Retina (tissue), 1 donor: ENCODE results near the gene TGM6.

ENCODE experiments used
- DNase-seq: peaks from one replicate; pipeline ENCODE4 v3.0.0-alpha.2; 2016

Gene TGM6

GRCh38 chr20:2365091-2365490 lies 15.6 kb upstream of the TGM6 start:
- no peak for DNase-seq

- DNase-seq, result no peak
Measured at GRCh38 chr20:2365666-2366065, 15.0 kb upstream of the TGM6 start.

DNA sequence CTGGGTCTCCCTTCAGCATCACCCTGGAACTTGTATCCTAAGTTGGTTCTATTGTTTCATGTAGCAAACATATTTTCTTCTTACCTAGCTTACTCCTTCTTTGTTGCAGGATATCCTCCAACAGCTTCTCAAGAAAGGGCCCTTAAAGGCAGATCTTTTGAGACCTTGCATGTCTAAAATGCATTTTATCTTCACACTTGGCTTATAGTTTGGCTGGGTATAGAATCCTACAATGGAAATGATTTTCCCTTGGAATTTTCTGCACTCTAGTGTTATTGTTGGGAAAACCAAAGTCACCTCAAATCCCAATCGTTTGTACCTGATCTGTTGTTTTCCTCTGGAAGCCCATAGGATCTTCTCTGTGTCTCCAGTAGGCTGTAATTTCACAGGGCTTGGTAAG lies 12.1 kb upstream of the TGM6 start:
- no peak for DNase-seq

GRCh38 chr20:2373098-2373497 lies 7.6 kb upstream of the TGM6 start:
- no peak for DNase-seq

GRCh38 chr20:2374346-2375125 lies 6.2 kb upstream of the TGM6 start:
- no peak for DNase-seq

DNA sequence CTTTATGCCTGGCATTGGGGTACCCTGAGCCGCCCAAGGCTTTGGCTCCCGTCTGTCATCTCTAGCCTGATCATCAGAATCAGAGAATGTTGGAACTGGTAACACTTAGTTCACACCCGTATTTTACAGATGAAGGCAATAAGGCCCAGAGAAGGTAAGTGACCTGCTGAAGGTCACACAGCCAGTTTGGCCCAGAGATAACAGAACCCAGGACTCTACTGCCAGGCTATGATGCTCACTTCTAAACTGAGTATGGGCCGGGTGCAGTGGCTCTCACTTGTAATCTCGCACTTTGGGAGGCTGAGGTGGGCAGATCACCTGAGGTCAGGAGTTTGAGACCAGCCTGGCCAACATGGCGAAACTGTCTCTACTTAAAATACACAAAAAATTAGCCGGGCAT lies 1.8 kb upstream of the TGM6 start:
- DNase-seq, result no peak

DNA sequence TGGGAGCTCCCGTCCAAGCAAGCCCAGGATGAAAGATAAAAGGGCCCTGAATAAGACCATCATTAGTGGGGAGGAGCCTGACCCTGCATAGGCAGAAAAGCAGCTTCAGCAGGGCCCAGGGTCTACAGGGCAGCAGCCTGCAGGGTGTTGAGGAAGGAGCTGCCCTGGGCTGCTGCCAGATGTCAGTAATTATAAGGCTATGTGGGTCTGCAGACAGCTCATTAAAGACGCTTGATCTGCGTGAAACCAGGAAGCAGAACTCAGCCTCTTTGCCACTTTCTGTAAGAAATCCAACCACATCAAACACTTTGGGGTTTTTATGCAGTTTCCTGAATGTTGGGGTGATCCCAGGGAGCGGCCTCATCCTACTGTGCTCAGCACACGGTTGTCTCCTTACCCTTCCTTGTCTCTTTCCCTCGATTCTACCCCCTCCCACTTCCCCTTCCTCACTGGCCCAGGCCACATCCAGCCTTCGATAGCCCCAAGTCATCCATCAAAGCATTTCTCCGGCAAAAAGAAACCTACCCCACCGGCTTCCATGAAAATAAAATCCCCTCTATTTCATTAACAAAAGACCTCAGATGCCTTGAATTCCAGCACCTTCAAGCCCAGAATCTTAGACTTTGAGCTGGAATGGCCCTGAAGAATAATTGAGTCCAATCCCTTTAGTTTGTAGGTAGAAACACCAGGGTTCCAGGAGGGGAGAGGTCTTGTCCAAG lies 1.0 kb upstream of the TGM6 start:
- DNase-seq, result peak; percentile 23

DNA sequence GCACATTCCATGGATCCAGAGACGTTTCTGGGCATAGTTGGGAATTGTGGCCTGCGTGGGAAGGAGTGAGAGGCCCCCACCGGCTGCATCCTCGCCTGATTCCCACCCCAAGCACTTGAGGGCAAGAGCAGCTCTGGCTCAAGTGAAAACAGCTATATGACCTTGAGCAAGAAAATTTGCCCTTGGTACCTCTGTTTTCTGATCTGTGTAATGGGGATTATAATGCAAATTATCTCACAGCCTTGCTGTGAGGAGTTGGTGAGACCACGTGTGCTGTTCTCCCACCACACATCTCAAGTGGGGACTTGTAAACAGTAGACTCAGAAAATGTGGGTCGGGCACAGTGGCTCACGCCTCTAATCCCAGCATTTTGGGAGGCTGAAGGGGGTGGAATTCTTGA lies 602 bp downstream of the TGM6 start:
- no peak for DNase-seq

DNA sequence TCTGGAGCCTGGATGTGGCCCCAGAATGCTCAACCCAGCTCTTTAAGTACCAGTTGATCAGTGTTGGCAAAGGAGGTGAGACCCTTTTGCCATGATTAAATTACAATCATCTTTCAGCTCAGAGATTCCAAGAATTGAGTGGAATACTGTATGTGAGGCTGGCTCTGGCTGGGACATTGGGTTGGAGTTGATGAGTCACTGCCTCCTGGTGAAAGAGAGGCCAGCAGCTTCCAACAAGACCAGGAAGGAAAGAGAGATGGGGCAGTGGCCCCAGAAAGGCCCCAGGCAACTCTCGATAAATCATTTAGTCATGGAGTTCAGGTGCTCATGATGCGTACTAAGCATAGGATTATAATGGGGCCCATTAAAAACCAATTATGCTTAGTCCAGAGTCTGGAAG lies 2.1 kb downstream of the TGM6 start:
- DNase-seq, result no peak

DNA sequence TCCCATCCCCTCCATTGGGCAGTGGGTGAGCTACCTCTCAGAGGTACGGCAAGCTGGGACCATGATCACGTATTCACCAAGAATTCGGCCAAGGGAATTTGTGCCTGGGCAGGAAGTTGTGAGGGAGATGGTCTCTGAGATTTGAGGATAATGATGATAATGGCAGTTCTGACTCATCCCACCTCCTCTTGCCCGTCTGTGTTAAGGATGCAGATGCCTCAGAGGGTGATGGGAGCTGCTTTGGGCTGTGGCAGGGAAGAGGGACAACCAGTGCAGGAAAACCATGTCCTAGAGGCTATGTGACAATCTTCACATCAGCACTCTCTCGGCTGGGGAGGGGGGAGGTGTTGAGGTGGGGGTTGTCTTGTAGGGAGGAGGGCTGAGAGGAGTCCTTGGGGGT lies 4.3 kb downstream of the TGM6 start:
- DNase-seq, result no peak

DNA sequence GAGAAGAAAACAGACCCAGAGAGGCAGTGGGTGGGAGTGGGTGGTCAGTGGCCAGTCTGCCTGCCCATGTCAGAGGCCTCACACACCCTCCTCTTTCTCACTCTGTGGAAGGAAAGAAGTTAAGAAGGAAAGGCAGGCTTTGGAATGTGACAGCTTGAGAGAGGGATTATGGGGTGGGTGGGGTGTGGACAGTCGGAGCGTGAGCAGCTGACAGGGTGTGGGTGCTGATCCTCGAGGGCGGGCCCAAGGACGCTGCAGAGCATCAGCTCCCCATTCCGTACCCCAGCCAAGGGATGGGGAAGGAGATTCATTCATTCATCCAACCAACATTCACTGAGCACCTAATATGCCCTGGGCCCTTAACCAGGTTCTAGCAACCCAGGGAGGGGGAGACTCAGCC lies 4.8 kb downstream of the TGM6 start:
- DNase-seq, result no peak

DNA sequence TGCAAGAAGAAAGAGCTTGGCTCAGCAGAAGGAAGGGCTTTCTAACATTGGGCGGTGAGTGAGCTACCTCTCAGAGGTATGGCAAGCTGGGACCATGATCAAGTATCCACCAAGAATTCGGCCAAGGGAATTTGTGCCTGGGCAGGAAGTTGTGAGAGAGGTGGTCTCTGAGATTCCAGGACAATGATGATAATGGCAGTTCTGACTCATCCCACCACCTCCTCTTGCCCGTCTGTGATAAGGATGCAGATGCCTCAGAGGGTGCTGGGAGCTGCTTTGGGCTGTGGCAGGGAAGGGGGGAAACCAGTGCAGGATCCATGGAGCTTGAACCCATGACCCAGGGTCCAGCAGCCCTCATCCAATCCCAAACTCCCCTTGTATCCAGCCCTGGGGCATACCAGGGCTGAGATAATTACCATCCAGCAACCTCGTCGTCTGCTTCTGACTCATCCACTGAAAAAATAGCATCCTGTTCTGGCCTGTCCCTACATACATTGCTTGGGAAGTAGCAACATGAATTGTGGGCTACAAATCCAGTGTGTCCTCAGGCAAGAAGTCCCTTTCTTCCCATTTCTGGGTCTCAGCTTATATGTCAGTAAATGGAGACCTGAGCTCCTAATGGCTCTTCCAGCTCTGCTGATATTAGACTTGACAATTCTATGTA lies 5.9 kb downstream of the TGM6 start:
- no peak for DNase-seq

DNA sequence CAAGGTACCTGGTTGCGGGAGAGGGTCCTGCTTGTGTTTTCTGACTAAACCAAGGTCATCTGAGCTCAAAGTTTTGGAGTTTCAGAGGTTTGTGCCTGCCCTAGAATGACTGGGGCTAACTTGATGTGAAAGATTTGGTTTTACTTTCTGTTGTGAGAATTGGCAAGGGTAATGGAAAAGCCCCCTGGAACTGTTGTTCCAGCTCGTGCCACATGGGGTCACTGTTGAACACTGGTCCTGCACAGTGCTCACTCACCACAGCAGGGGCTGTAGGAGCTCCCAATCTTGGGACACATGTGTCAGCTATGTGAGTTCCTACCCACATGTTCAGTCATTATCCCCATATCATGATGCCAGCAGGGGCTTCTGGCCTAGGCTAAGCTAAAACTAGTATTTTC lies 6.5 kb downstream of the TGM6 start:
- DNase-seq, result no peak

GRCh38 chr20:2387580-2387979 lies 6.9 kb downstream of the TGM6 start:
- no peak for DNase-seq

DNA sequence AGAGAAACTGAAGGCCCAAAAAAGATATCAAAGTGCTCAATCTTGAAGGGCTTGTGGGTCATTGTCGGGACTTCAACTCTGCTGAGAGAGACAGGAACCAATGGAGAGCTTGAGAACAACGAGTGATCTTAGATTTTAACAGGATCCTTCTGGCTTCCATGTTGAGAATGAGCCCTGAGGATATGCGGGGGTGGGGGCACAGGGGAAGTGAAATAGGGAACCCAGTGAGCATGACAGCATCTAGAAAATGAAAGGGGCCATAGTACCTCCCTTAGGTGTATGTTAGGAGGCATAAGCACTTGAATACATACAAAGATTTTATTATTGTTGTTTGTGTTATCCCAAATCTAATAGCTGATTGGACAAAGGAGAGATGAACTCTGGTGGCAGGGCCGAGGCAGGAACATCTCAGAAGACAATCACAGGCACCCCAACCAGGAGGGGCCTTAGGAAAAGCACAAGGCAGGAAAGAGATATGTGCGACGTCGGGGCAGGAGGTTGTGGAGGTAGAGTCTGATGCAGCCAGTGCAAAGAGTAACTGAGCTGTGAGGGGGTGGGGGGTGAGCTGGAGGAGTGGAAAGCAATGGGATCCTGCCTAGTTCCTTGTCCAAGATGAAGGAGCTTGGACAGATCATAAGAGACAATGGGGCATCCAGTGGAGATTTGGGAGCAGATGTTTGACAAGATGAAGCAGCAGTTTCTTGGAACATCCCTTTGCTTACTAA lies 10.4 kb downstream of the TGM6 start:
- no peak for DNase-seq

- no peak for DNase-seq
Measured at GRCh38 chr20:2394411-2395055, 13.8 kb downstream of the TGM6 start.

- no peak for DNase-seq
Measured at GRCh38 chr20:2395136-2395535, 14.4 kb downstream of the TGM6 start.

DNA sequence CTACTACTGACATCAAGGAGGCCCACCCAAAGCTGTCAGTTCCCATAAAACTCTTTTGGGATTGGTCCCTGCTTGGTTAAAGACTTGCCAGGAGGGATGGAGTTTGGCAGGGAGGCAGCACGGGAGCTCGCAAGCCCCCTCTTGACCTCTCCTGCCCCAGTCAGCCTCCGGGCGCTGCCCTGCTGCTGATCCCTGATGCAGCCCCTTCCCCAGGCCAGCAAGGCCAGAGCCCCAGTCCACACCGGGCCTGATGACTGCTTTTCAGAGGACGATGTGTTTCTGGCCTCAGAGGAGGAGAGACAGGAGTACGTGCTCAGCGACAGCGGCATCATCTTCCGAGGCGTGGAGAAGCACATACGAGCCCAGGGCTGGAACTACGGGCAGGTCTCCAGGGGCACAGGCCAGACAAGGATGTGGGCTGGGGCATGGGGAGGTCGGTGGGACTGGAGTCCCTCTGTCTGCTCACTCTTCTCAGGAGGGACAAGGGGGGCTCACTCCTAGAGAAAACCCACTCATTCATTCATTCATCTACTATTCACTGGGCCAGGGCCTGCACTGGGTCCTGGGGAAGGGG lies 15.6 kb downstream of the TGM6 start:
- DNase-seq, result no peak

DNA sequence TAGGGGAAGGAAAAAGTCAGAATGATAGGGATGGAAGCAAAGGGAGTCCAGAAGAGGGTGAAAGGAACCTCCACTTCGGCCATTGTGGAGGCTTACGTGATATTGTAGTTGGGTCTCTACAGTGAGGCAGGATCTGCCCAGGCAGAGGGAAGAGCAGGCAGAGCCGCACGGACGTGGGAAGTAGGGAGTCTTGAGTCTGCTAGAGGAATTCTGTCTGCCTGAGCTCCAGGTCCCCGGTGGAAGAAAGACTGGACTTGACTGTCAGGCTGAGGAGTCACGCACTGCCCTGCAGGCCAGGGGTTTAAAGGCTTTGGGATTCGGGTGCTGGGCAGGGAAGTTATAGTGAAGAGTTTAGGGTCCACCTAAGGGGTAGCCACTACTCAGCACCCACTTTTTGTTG lies 16.4 kb downstream of the TGM6 start:
- no peak for DNase-seq

DNA sequence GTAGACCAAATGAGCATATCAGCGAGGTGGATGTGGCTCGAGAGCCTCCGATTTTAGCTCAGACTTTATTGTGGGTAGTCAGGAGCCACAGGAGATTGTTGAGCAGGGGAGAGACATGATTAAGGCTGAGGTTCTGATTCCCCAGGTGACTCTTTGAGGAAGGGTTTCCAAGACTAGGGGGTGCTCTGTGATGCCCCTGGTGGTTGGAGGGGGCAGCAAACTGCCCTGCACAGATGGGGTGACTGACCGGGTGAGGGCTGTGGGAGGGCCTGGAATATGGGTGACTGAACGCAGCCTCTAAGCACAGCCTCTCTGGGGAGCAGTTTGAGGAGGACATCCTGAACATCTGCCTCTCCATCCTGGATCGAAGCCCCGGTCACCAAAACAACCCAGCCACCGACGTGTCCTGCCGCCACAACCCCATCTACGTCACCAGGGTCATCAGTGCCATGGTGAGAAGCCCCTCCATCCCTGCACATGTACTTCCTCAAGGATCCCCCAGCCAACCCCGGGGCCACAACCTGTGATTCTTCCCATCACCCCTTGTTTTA lies 17.0 kb downstream of the TGM6 start:
- DNase-seq, result no peak

GRCh38 chr20:2398449-2398848 lies 17.7 kb downstream of the TGM6 start:
- DNase-seq, result no peak

- no peak for DNase-seq
Measured at GRCh38 chr20:2399390-2399789, 18.7 kb downstream of the TGM6 start.
